ENCODE data around the gene C4orf50.

DNA sequence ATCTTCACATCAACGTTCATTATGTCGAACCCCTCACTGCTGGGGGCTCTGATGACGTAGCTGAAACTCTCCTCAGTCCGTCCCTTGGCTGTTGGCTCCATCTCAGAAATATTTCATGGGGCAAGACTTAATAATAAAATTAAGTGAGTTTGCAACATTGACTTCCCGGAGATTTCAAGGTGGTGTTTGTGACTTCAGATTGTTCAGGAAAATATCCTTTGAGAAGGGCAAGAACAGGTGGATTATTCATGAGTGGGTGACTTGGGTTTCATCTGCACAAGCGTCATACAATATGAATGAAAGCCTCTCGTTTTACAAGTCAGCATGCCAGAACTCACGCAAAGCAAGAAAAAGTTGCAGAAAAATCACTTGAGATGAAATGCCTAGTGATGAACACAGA, at the start of gene C4orf50:
- TF ChIP-seq, protein P1, sequence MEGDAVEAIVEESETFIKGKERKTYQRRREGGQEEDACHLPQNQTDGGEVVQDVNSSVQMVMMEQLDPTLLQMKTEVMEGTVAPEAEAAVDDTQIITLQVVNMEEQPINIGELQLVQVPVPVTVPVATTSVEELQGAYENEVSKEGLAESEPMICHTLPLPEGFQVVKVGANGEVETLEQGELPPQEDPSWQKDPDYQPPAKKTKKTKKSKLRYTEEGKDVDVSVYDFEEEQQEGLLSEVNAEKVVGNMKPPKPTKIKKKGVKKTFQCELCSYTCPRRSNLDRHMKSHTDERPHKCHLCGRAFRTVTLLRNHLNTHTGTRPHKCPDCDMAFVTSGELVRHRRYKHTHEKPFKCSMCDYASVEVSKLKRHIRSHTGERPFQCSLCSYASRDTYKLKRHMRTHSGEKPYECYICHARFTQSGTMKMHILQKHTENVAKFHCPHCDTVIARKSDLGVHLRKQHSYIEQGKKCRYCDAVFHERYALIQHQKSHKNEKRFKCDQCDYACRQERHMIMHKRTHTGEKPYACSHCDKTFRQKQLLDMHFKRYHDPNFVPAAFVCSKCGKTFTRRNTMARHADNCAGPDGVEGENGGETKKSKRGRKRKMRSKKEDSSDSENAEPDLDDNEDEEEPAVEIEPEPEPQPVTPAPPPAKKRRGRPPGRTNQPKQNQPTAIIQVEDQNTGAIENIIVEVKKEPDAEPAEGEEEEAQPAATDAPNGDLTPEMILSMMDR (IDR thresholded peaks at IDR 0.05; ENCODE audit: low read depth, low read length, missing input control): no peak
- TF ChIP-seq JUND (IDR thresholded peaks at IDR 0.05): no peak
- no peak for TF ChIP-seq EGR1 (IDR thresholded peaks at IDR 0.05; ENCODE audit: low read depth in 2 of 2)
- TF ChIP-seq RAD21 (IDR thresholded peaks at IDR 0.05): no peak
- TF ChIP-seq YY1 (IDR thresholded peaks at IDR 0.05): no peak
- TF ChIP-seq, protein P2, sequence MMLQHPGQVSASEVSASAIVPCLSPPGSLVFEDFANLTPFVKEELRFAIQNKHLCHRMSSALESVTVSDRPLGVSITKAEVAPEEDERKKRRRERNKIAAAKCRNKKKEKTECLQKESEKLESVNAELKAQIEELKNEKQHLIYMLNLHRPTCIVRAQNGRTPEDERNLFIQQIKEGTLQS (IDR thresholded peaks at IDR 0.05): no peak
- no peak for TF ChIP-seq SP1 (IDR thresholded peaks at IDR 0.05)
- TF ChIP-seq, protein P3, sequence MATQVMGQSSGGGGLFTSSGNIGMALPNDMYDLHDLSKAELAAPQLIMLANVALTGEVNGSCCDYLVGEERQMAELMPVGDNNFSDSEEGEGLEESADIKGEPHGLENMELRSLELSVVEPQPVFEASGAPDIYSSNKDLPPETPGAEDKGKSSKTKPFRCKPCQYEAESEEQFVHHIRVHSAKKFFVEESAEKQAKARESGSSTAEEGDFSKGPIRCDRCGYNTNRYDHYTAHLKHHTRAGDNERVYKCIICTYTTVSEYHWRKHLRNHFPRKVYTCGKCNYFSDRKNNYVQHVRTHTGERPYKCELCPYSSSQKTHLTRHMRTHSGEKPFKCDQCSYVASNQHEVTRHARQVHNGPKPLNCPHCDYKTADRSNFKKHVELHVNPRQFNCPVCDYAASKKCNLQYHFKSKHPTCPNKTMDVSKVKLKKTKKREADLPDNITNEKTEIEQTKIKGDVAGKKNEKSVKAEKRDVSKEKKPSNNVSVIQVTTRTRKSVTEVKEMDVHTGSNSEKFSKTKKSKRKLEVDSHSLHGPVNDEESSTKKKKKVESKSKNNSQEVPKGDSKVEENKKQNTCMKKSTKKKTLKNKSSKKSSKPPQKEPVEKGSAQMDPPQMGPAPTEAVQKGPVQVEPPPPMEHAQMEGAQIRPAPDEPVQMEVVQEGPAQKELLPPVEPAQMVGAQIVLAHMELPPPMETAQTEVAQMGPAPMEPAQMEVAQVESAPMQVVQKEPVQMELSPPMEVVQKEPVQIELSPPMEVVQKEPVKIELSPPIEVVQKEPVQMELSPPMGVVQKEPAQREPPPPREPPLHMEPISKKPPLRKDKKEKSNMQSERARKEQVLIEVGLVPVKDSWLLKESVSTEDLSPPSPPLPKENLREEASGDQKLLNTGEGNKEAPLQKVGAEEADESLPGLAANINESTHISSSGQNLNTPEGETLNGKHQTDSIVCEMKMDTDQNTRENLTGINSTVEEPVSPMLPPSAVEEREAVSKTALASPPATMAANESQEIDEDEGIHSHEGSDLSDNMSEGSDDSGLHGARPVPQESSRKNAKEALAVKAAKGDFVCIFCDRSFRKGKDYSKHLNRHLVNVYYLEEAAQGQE (IDR thresholded peaks at IDR 0.05): no peak
- TF ChIP-seq, protein P4, sequence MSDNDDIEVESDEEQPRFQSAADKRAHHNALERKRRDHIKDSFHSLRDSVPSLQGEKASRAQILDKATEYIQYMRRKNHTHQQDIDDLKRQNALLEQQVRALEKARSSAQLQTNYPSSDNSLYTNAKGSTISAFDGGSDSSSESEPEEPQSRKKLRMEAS (IDR thresholded peaks at IDR 0.05): no peak
- no peak for TF ChIP-seq HNF4G (IDR thresholded peaks at IDR 0.05)
- TF ChIP-seq, protein P5, sequence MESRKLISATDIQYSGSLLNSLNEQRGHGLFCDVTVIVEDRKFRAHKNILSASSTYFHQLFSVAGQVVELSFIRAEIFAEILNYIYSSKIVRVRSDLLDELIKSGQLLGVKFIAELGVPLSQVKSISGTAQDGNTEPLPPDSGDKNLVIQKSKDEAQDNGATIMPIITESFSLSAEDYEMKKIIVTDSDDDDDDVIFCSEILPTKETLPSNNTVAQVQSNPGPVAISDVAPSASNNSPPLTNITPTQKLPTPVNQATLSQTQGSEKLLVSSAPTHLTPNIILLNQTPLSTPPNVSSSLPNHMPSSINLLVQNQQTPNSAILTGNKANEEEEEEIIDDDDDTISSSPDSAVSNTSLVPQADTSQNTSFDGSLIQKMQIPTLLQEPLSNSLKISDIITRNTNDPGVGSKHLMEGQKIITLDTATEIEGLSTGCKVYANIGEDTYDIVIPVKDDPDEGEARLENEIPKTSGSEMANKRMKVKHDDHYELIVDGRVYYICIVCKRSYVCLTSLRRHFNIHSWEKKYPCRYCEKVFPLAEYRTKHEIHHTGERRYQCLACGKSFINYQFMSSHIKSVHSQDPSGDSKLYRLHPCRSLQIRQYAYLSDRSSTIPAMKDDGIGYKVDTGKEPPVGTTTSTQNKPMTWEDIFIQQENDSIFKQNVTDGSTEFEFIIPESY (IDR thresholded peaks at IDR 0.05): no peak
- no peak for TF ChIP-seq NR2F2 (IDR thresholded peaks at IDR 0.05)
- TF ChIP-seq GABPA (IDR thresholded peaks at IDR 0.05 in 1 of 2, conservative IDR thresholded peaks at IDR 0.05 in 1 of 2): no peak
